ENCODE data around the gene CACNB1. TPM values are rescaled to one million over a fixed set of nuclear protein-coding genes. Genes with fewer than 3 reads are reported as not detected.
A peak's percentile ranks its signal among the peaks of the same experiment; 100 is the strongest.

The CACNB1 gene
- total RNA-seq, 4 donors from 2014 or later = 7.9 to 32.9 (median 17.1) TPM

GRCh38 chr17:39164675-39165143, 32.8 kb downstream of the CACNB1 start:
- H3K9me3 ChIP-seq = no peaks in the 10 kb centered on the region
- H3K27me3 ChIP-seq = no peaks in the 10 kb centered on the region
- H3K4me1 ChIP-seq = peaks cover 35% of the 10 kb centered on the region
- peak; percentile 91 for DNase-seq (ENCODE audit: low spot score in 2 of 2)
- no peak for TF ChIP-seq POLR2AphosphoS5 (IDR thresholded peaks at IDR 0.05)
- peak; percentile 69 to 85 for TF ChIP-seq CTCF (IDR thresholded peaks at IDR 0.05)
- H3K27ac ChIP-seq = no peak overlapping the region
- H3K4me3 ChIP-seq = peak overlapping the region; percentile 52
- 0% methylated on average over 6 of the region's 15 CpGs for WGBS
- H3K36me3 ChIP-seq = no peaks in the 10 kb centered on the region

GRCh38 chr17:39161962-39162361, 35.5 kb downstream of the CACNB1 start:
- no peaks in the 10 kb centered on the region for H3K27me3 ChIP-seq
- no peak overlapping the region for H3K27ac ChIP-seq
- TF ChIP-seq CTCF (IDR thresholded peaks at IDR 0.05) (no peak), POLR2A (IDR thresholded peaks at IDR 0.05) (no peak), POLR2AphosphoS5 (IDR thresholded peaks at IDR 0.05) (no peak), EP300 (IDR thresholded peaks at IDR 0.05) (no peak)
- no peaks in the 10 kb centered on the region for H3K36me3 ChIP-seq
- H3K4me3 ChIP-seq = no peak overlapping the region
- no peaks in the 10 kb centered on the region for H3K9me3 ChIP-seq
- peaks cover 28% of the 10 kb centered on the region for H3K4me1 ChIP-seq
- WGBS = 91% methylated on average over 2 of the region's 2 CpGs
- no peak for DNase-seq (ENCODE audit: low spot score in 2 of 2)

- Histone ChIP-seq H3K27ac (no peak overlapping the region), H3K9me3 (no peaks in the 10 kb centered on the region), H3K4me1 (no peaks in the 10 kb centered on the region), H3K4me3 (no peak overlapping the region), H3K36me3 (no peaks in the 10 kb centered on the region), H3K27me3 (no peaks in the 10 kb centered on the region)
- TF ChIP-seq CTCF (IDR thresholded peaks at IDR 0.05) = no peak
- no peak for TF ChIP-seq EP300 (IDR thresholded peaks at IDR 0.05)
- TF ChIP-seq POLR2AphosphoS5 (IDR thresholded peaks at IDR 0.05) = no peak
- no peak for TF ChIP-seq POLR2A (IDR thresholded peaks at IDR 0.05)
- DNase-seq (ENCODE audit: low spot score in 2 of 2) = no peak
- 86% methylated on average over 2 of the region's 2 CpGs for WGBS
Measured at GRCh38 chr17:39158623-39159022, 38.8 kb downstream of the CACNB1 start.

GRCh38 chr17:39156491-39156890, 41.0 kb downstream of the CACNB1 start:
- H3K27ac ChIP-seq = no peak overlapping the region
- WGBS = 74% methylated on average over 7 of the region's 7 CpGs
- no peaks in the 10 kb centered on the region for H3K9me3 ChIP-seq
- no peaks in the 10 kb centered on the region for H3K36me3 ChIP-seq
- no peak overlapping the region for H3K4me3 ChIP-seq
- peaks cover 21% of the 10 kb centered on the region for H3K4me1 ChIP-seq
- DNase-seq (ENCODE audit: low spot score in 2 of 2) = no peak
- TF ChIP-seq EP300 (IDR thresholded peaks at IDR 0.05) (no peak), POLR2A (IDR thresholded peaks at IDR 0.05) (no peak), CTCF (IDR thresholded peaks at IDR 0.05) (no peak), POLR2AphosphoS5 (IDR thresholded peaks at IDR 0.05) (no peak)
- no peaks in the 10 kb centered on the region for H3K27me3 ChIP-seq

GRCh38 chr17:39155654-39156053, 41.8 kb downstream of the CACNB1 start:
- no peaks in the 10 kb centered on the region for H3K9me3 ChIP-seq
- H3K27ac ChIP-seq = no peak overlapping the region
- H3K36me3 ChIP-seq = no peaks in the 10 kb centered on the region
- peaks cover 28% of the 10 kb centered on the region for H3K4me1 ChIP-seq
- DNase-seq (ENCODE audit: low spot score in 2 of 2) = no peak
- H3K4me3 ChIP-seq = no peak overlapping the region
- no peaks in the 10 kb centered on the region for H3K27me3 ChIP-seq
- TF ChIP-seq POLR2A (IDR thresholded peaks at IDR 0.05) (no peak), EP300 (IDR thresholded peaks at IDR 0.05) (no peak), POLR2AphosphoS5 (IDR thresholded peaks at IDR 0.05) (no peak), CTCF (IDR thresholded peaks at IDR 0.05) (no peak)
- WGBS = 53% methylated on average over 2 of the region's 2 CpGs
